WTC11 (cell line): ENCODE results near the gene BTBD2. TPM values are rescaled to one million over a fixed set of nuclear protein-coding genes. Genes with fewer than 3 reads are reported as not detected.

ENCODE experiments used
- ATAC-seq: fragments of 200-7000 bp; cut with Tn5 transposase; 2 replicates; pipeline ENCODE4 v1.10.0; 2021; ENCODE audit warnings: mild to moderate bottlenecking, moderate library complexity
- CTCF ChIA-PET: fragments of 300-600 bp; sonication (Branson Sonifier 250); formaldehyde crosslinking; loops from one replicate; lab custom pipeline; 2021; ENCODE audit warnings: antibody characterized with exemption; lab: Charles Lee
- POLR2A ChIA-PET: fragments of 350-600 bp; sonication (Branson Sonifier 250); formaldehyde crosslinking; loops from one replicate; lab custom pipeline; 2021; ENCODE audit warnings: antibody characterized with exemption; lab: Charles Lee
- DNase-seq: peaks from one replicate; pipeline ENCODE4 v3.0.0; 2021; ENCODE audit warnings: low spot score
- H3K27ac Mint-ChIP-seq: 2 replicates; pipeline ENCODE4 v1.8.0; 2021; ENCODE audit warnings: mixed read lengths
- H3K27me3 Mint-ChIP-seq: 2 replicates; pipeline ENCODE4 v1.8.0; 2021; ENCODE audit warnings: low read depth, mild to moderate bottlenecking, moderate library complexity, mixed read lengths
- H3K36me3 Mint-ChIP-seq: 2 replicates; pipeline ENCODE4 v1.8.0; 2021; ENCODE audit warnings: mixed read lengths
- H3K4me1 Mint-ChIP-seq: 2 replicates; pipeline ENCODE4 v1.8.0; 2022; ENCODE audit warnings: mixed read lengths
- H3K4me3 Mint-ChIP-seq: 2 replicates; pipeline ENCODE4 v1.8.0; 2021; ENCODE audit warnings: mild to moderate bottlenecking, moderate library complexity, mixed read lengths
- H3K9me3 Mint-ChIP-seq: 2 replicates; pipeline ENCODE4 v1.8.0; 2021; ENCODE audit warnings: mixed read lengths
- ATF2 ChIP-seq: sonication (generic); formaldehyde crosslinking; IDR thresholded peaks from 2 replicates; pipeline ENCODE4 v1.8.1; 2022; ENCODE audit warnings: low read depth, missing genetic modification reagents, borderline replicate concordance
- CTCF ChIP-seq: fragments of 200-600 bp; IDR thresholded peaks from 2 replicates; pipeline ENCODE4 v1.8.0; 2022; ENCODE audit warnings: antibody characterized with exemption
- ETV6 ChIP-seq: sonication (generic); formaldehyde crosslinking; IDR thresholded peaks from 2 replicates; pipeline ENCODE4 v1.8.1; 2022; ENCODE audit warnings: mild to moderate bottlenecking, missing genetic modification reagents
- FOXK1 ChIP-seq: sonication (generic); formaldehyde crosslinking; IDR thresholded peaks from 2 replicates; pipeline ENCODE4 v1.8.0; 2022; ENCODE audit warnings: mild to moderate bottlenecking, moderate library complexity, missing genetic modification reagents
- HMGA2 ChIP-seq: fragments of 250-450 bp; sonication (Bioruptor Pico); IDR thresholded peaks from 2 replicates; pipeline ENCODE4 v1.4.0; 2021; ENCODE audit warnings: mild to moderate bottlenecking, moderate library complexity
- IRF1 ChIP-seq: sonication (generic); formaldehyde crosslinking; IDR thresholded peaks from 2 replicates; pipeline ENCODE4 v1.8.0; 2023; ENCODE audit warnings: missing genetic modification reagents
- JAZF1 ChIP-seq: fragments of 250-450 bp; sonication (Bioruptor Pico); IDR thresholded peaks from 2 replicates; pipeline ENCODE4 v1.9.0; 2021; ENCODE audit warnings: moderate library complexity, mild to moderate bottlenecking, inconsistent platforms
- NR2C2 ChIP-seq: sonication (generic); formaldehyde crosslinking; IDR thresholded peaks from 2 replicates; pipeline ENCODE4 v1.8.0; 2022; ENCODE audit warnings: mild to moderate bottlenecking, missing genetic modification reagents
- OVOL2 ChIP-seq: fragments of 250-450 bp; sonication (Bioruptor Pico); IDR thresholded peaks from 2 replicates; pipeline ENCODE4 v1.9.0; 2021; ENCODE audit warnings: mild to moderate bottlenecking, borderline replicate concordance
- RELA ChIP-seq: sonication (generic); formaldehyde crosslinking; IDR thresholded peaks from 2 replicates; pipeline ENCODE4 v1.8.1; 2022; ENCODE audit warnings: missing genetic modification reagents, mild to moderate bottlenecking, borderline replicate concordance
- SMAD3 ChIP-seq: sonication (generic); formaldehyde crosslinking; IDR thresholded peaks from 2 replicates; pipeline ENCODE4 v1.8.0; 2022; ENCODE audit warnings: missing genetic modification reagents, mild to moderate bottlenecking, borderline replicate concordance
- SMAD4 ChIP-seq: sonication (generic); formaldehyde crosslinking; IDR thresholded peaks from 2 replicates; pipeline ENCODE4 v1.8.0; 2022; ENCODE audit warnings: mild to moderate bottlenecking, missing genetic modification reagents
- ZNF396 ChIP-seq: fragments of 250-450 bp; sonication (Bioruptor Pico); IDR thresholded peaks from 2 replicates; pipeline ENCODE4 v1.8.0; 2021; ENCODE audit warnings: mild to moderate bottlenecking, moderate library complexity, borderline replicate concordance
- ZNF416 ChIP-seq: fragments of 250-450 bp; sonication (Bioruptor Pico); IDR thresholded peaks from 2 replicates; pipeline ENCODE4 v1.9.0; 2021; ENCODE audit warnings: mild to moderate bottlenecking, inconsistent platforms
- ZNF423 ChIP-seq: fragments of 250-450 bp; sonication (Bioruptor Pico); IDR thresholded peaks from 2 replicates; pipeline ENCODE4 v2.1.2; 2022; ENCODE audit warnings: mild to moderate bottlenecking, moderate library complexity
- ZNF425 ChIP-seq: fragments of 250-450 bp; sonication (Bioruptor Pico); conservative IDR thresholded peaks from 2 replicates; pipeline ENCODE4 v1.9.0; 2021; ENCODE audit warnings: mild to moderate bottlenecking
- total RNA-seq: library from RNA; stranded (reverse); gene quantifications from 3 replicates; pipeline ENCODE4 v1.2.3, GENCODE V29; 2021
- TF ChIP-seq, protein P1 (sequence below): sonication (generic); formaldehyde crosslinking; IDR thresholded peaks from 2 replicates; pipeline ENCODE4 v1.8.0; 2022; ENCODE audit warnings: mild to moderate bottlenecking, missing genetic modification reagents
- TF ChIP-seq, protein P2 (sequence below): sonication (generic); formaldehyde crosslinking; IDR thresholded peaks from 2 replicates; pipeline ENCODE4 v1.8.1; 2023; ENCODE audit warnings: mild to moderate bottlenecking, moderate library complexity, missing genetic modification reagents
- TF ChIP-seq, protein P3 (sequence below): sonication (generic); formaldehyde crosslinking; IDR thresholded peaks from 2 replicates; pipeline ENCODE4 v1.8.0; 2022; ENCODE audit warnings: mild to moderate bottlenecking, missing genetic modification reagents

Gene BTBD2
- total RNA-seq, 1 experiment from 2014 or later, result 106 TPM

GRCh38 chr19:1967087-1967608, 48.4 kb downstream of the BTBD2 start:
- Mint-ChIP-seq H3K27me3 (no peaks in the 10 kb centered on the region), H3K27ac (no peak overlapping the region), H3K4me3 (no peak overlapping the region), H3K4me1 (no peaks in the 10 kb centered on the region), H3K9me3 (no peaks in the 10 kb centered on the region), H3K36me3 (peaks cover 6% of the 10 kb centered on the region)
- ChIA-PET CTCF (no interaction called here), POLR2A (no interaction called here)
- no peak for ATAC-seq
- TF ChIP-seq NR2C2 (CRISPR knock-in tag) (no peak), CTCF (no peak), ZNF425 (no peak), JAZF1 (CRISPR knock-in tag) (no peak), ZNF396 (CRISPR knock-in tag) (no peak), ETV6 (no peak), SMAD3 (CRISPR knock-in tag) (no peak), ZNF423 (no peak), ATF2 (CRISPR knock-in tag) (no peak), HMGA2 (CRISPR knock-in tag) (no peak), IRF1 (no peak), OVOL2 (no peak), FOXK1 (no peak), SMAD4 (CRISPR knock-in tag) (no peak), ZNF416 (CRISPR knock-in tag) (no peak), RELA (CRISPR knock-in tag) (no peak)
- TF ChIP-seq, protein P1, sequence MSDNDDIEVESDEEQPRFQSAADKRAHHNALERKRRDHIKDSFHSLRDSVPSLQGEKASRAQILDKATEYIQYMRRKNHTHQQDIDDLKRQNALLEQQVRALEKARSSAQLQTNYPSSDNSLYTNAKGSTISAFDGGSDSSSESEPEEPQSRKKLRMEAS (CRISPR knock-in tag), result no peak
- TF ChIP-seq, protein P2, sequence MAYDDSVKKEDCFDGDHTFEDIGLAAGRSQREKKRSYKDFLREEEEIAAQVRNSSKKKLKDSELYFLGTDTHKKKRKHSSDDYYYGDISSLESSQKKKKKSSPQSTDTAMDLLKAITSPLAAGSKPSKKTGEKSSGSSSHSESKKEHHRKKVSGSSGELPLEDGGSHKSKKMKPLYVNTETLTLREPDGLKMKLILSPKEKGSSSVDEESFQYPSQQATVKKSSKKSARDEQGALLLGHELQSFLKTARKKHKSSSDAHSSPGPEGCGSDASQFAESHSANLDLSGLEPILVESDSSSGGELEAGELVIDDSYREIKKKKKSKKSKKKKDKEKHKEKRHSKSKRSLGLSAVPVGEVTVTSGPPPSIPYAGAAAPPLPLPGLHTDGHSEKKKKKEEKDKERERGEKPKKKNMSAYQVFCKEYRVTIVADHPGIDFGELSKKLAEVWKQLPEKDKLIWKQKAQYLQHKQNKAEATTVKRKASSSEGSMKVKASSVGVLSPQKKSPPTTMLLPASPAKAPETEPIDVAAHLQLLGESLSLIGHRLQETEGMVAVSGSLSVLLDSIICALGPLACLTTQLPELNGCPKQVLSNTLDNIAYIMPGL, result no peak
- TF ChIP-seq, protein P3, sequence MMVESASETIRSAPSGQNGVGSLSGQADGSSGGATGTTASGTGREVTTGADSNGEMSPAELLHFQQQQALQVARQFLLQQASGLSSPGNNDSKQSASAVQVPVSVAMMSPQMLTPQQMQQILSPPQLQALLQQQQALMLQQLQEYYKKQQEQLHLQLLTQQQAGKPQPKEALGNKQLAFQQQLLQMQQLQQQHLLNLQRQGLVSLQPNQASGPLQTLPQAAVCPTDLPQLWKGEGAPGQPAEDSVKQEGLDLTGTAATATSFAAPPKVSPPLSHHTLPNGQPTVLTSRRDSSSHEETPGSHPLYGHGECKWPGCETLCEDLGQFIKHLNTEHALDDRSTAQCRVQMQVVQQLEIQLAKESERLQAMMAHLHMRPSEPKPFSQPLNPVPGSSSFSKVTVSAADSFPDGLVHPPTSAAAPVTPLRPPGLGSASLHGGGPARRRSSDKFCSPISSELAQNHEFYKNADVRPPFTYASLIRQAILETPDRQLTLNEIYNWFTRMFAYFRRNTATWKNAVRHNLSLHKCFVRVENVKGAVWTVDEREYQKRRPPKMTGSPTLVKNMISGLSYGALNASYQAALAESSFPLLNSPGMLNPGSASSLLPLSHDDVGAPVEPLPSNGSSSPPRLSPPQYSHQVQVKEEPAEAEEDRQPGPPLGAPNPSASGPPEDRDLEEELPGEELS (CRISPR knock-in tag), result no peak
- DNase-seq, result no peak
